A549 (cell line): ENCODE data around the gene TRAM2. TPM values are rescaled to one million over a fixed set of nuclear protein-coding genes. Genes with fewer than 3 reads are reported as not detected.

Experiments used
- ATAC-seq, 2 experiments: fragments of 200-7000 bp in 1 of 2; fragments of >200 bp in 1 of 2; cut with Nextera tagmentation in 1 of 2; cut with Tn5 transposase in 1 of 2; 3 replicates each; pipeline versions ENCODE4 v1.8.0 to v1.9.1; 2018 to 2020; ENCODE audit warnings: mild to moderate bottlenecking in 1 of 2, moderate library complexity in 1 of 2
- CTCF ChIA-PET: fragments of 300-600 bp; sonication (Branson Sonifier 250); formaldehyde crosslinking; extraction: SDS; loops from one replicate; lab custom pipeline; 2021; ENCODE audit warnings: antibody characterized with exemption, inconsistent platforms; lab: Yijun Ruan, JAX
- POLR2A ChIA-PET: fragments of 350-600 bp; formaldehyde crosslinking; extraction: SDS; loops from one replicate; lab custom pipeline; 2021; ENCODE audit warnings: antibody characterized with exemption, inconsistent platforms; lab: Yijun Ruan, JAX
- DNase-seq, 2 experiments: peaks; one replicate each; pipeline versions ENCODE4 v3.0.0 to v3.0.0-alpha.2; 2011 to 2016; ENCODE audit warnings: low read depth in 1 of 2, low spot score in 1 of 2
- FAIRE-seq: peaks from 2 replicates; lab custom pipeline; 2011; peaks lifted over from hg19 to GRCh38; lab: Jason Lieb, UNC
- H3K27ac ChIP-seq, 2 experiments: fragments of >200 bp; sonication (Bioruptor Twin); formaldehyde crosslinking; 3 replicates each; pipeline ENCODE4 v1.5.1; 2016 to 2017
- H3K4me1 ChIP-seq: fragments of >200 bp; sonication (Bioruptor Twin); formaldehyde crosslinking; 3 replicates; pipeline ENCODE4 v1.6.1; 2016
- H3K4me2 ChIP-seq: fragments of >200 bp; sonication (Bioruptor Twin); formaldehyde crosslinking; 3 replicates; pipeline ENCODE4 v1.6.1; 2016
- H3K4me3 ChIP-seq: fragments of >200 bp; sonication (Bioruptor Twin); formaldehyde crosslinking; 3 replicates; pipeline ENCODE4 v1.5.1; 2016
- H3K9me3 ChIP-seq: fragments of >200 bp; sonication (Bioruptor Twin); formaldehyde crosslinking; 3 replicates; pipeline ENCODE4 v1.6.1; 2016
- ATOH8 ChIP-seq: fragments of 250-450 bp; sonication (Bioruptor Pico); IDR thresholded peaks from 2 replicates; pipeline ENCODE4 v1.5.0; 2020; ENCODE audit warnings: low read depth, mild to moderate bottlenecking, moderate library complexity
- BHLHE40 ChIP-seq: IDR thresholded peaks from 2 replicates; pipeline ENCODE4 v1.6.1; 2012; ENCODE audit warnings: low read depth, low read length, inconsistent platforms
- CHD4 ChIP-seq: fragments of 200-600 bp; sonication (generic); IDR thresholded peaks from 2 replicates; pipeline ENCODE4 v1.6.1; 2016; ENCODE audit warnings: antibody characterized with exemption, mild to moderate bottlenecking, borderline replicate concordance
- E2F6 ChIP-seq: IDR thresholded peaks from 2 replicates; pipeline ENCODE4 v1.6.1; 2012; ENCODE audit warnings: low read depth, borderline replicate concordance
- ELK1 ChIP-seq: fragments of 150-350 bp; IDR thresholded peaks from 2 replicates; pipeline ENCODE4 v1.6.1; 2014; ENCODE audit warnings: low read depth, mild to moderate bottlenecking, low read length
- EP300 ChIP-seq, 2 experiments: fragments of >200 bp; sonication (Bioruptor Twin); formaldehyde crosslinking; IDR thresholded peaks; 2 replicates in 1 of 2; 3 replicates in 1 of 2; pipeline ENCODE4 v1.6.1; 2016 to 2017
- ESRRA ChIP-seq: fragments of 150-350 bp; IDR thresholded peaks from 2 replicates; pipeline ENCODE4 v1.6.1; 2014; ENCODE audit warnings: mild to moderate bottlenecking, low read length, borderline replicate concordance
- FOSL2 ChIP-seq, 2 experiments: fragments of 450-650 bp in 1 of 2; fragments of >200 bp in 1 of 2; sonication (Bioruptor Twin) in 1 of 2; formaldehyde crosslinking; IDR thresholded peaks; 2 replicates each; pipeline versions ENCODE4 v1.5.0 to v1.6.1; 2016 to 2020; ENCODE audit warnings: mild to moderate bottlenecking in 1 of 2, moderate library complexity in 1 of 2
- GATA3 ChIP-seq: IDR thresholded peaks from 2 replicates; pipeline ENCODE4 v1.6.1; 2012; ENCODE audit warnings: borderline replicate concordance
- HEYL ChIP-seq: fragments of 250-450 bp; sonication (Bioruptor Pico); IDR thresholded peaks from 2 replicates; pipeline ENCODE4 v1.8.0; 2021; ENCODE audit warnings: mild to moderate bottlenecking, moderate library complexity
- HOXB13 ChIP-seq: fragments of 250-450 bp; sonication (Bioruptor Pico); IDR thresholded peaks from 2 replicates; pipeline ENCODE4 v1.5.0; 2020; ENCODE audit warnings: low read depth, mild to moderate bottlenecking, moderate library complexity
- HOXB5 ChIP-seq: fragments of 250-450 bp; sonication (Bioruptor Pico); IDR thresholded peaks from 2 replicates; pipeline ENCODE4 v1.5.0; 2020; ENCODE audit warnings: mild to moderate bottlenecking, moderate library complexity
- JUN ChIP-seq, 2 experiments: fragments of >200 bp; sonication (Bioruptor Twin); formaldehyde crosslinking; IDR thresholded peaks; 2 replicates in 1 of 2; 3 replicates in 1 of 2; pipeline ENCODE4 v1.6.1; 2016 to 2017
- MAFK ChIP-seq: fragments of 450-650 bp; IDR thresholded peaks from 2 replicates; pipeline ENCODE4 v1.6.1; 2014; ENCODE audit not compliant: partially characterized antibody
- MYC ChIP-seq: IDR thresholded peaks from 2 replicates; pipeline ENCODE4 v1.6.1; 2012; ENCODE audit warnings: mild to moderate bottlenecking, inconsistent platforms, low read length, improper control_type of control experiment, borderline replicate concordance
- NFE2L2 ChIP-seq: fragments of 150-350 bp; conservative IDR thresholded peaks from 2 replicates; pipeline ENCODE4 v1.6.1; 2014; ENCODE audit warnings: low read length
- NPAS2 ChIP-seq: fragments of 250-450 bp; sonication (Bioruptor Pico); IDR thresholded peaks from 2 replicates; pipeline ENCODE4 v1.8.0; 2022; ENCODE audit warnings: mild to moderate bottlenecking, moderate library complexity, borderline replicate concordance
- NR3C1 ChIP-seq: fragments of >200 bp; sonication (Bioruptor Twin); formaldehyde crosslinking; IDR thresholded peaks from 3 replicates; pipeline ENCODE4 v1.6.1; 2017
- PBX3 ChIP-seq: IDR thresholded peaks from 2 replicates; pipeline ENCODE4 v1.6.1; 2012
- RAD21 ChIP-seq, 2 experiments: fragments of >200 bp in 1 of 2; sonication (Bioruptor Twin) in 1 of 2; formaldehyde crosslinking in 1 of 2; IDR thresholded peaks in 1 of 2; conservative IDR thresholded peaks in 1 of 2; 2 replicates in 1 of 2; 3 replicates in 1 of 2; pipeline ENCODE4 v1.6.1; 2012 to 2018; ENCODE audit warnings: inconsistent platforms in 1 of 2
- RARB ChIP-seq: fragments of 250-450 bp; sonication (Bioruptor Pico); IDR thresholded peaks from 2 replicates; pipeline ENCODE4 v1.8.0; 2021; ENCODE audit warnings: mild to moderate bottlenecking, moderate library complexity
- RFX5 ChIP-seq: fragments of 450-650 bp; IDR thresholded peaks from 2 replicates; pipeline ENCODE4 v1.7.1; 2014; ENCODE audit warnings: antibody characterized with exemption, mild to moderate bottlenecking, moderate library complexity
- RNF2 ChIP-seq: fragments of 200-600 bp; sonication (generic); IDR thresholded peaks from 2 replicates; pipeline ENCODE4 v1.6.1; 2016; ENCODE audit warnings: low read depth, mild to moderate bottlenecking, antibody characterized with exemption, moderate library complexity, borderline replicate concordance
- SMC3 ChIP-seq: fragments of >200 bp; sonication (Bioruptor Twin); formaldehyde crosslinking; IDR thresholded peaks from 3 replicates; pipeline ENCODE4 v1.6.1; 2018; ENCODE audit warnings: inconsistent platforms
- SREBF2 ChIP-seq: fragments of 450-650 bp; IDR thresholded peaks from 2 replicates; pipeline ENCODE4 v1.6.1; 2014; ENCODE audit warnings: mild to moderate bottlenecking, moderate library complexity
- TP53 ChIP-seq: fragments of 250-450 bp; sonication (Bioruptor Pico); IDR thresholded peaks from 2 replicates; pipeline ENCODE4 v1.5.0; 2021; ENCODE audit warnings: mild to moderate bottlenecking, moderate library complexity
- USF2 ChIP-seq: fragments of 450-650 bp; IDR thresholded peaks from 2 replicates; pipeline ENCODE4 v1.6.1; 2014; ENCODE audit warnings: antibody characterized with exemption
- ZC3H11A ChIP-seq: fragments of 450-650 bp; IDR thresholded peaks from 2 replicates; pipeline ENCODE4 v1.6.1; 2014; ENCODE audit warnings: antibody characterized with exemption, mild to moderate bottlenecking
- ZSCAN20 ChIP-seq: fragments of 250-450 bp; sonication (Bioruptor Pico); IDR thresholded peaks from 2 replicates; pipeline ENCODE4 v1.8.0; 2022; ENCODE audit warnings: mild to moderate bottlenecking, moderate library complexity
- WGBS: methylation state at CpG from one replicate; pipeline ENCODE4 v1.1.6; 2017; ENCODE audit errors: missing lambda C conversion rate; 5-methylcytosine and 5-hydroxymethylcytosine counted together
- polyA plus RNA-seq, 4 experiments: library from polyadenylated mRNA; depleted of rRNA in 3 of 4; stranded (reverse); fragments of >200 nt; fragmentation: RNase III in 1 of 4; extraction: RNeasy Plus Mini Kit Qiagen cat#74134 plus additional on column Dnase treatment in 1 of 4; gene quantifications; 2 replicates in 3 of 4; 3 replicates in 1 of 4; pipeline ENCODE4 v1.2.3, GENCODE V29; 2011 to 2017

Gene TRAM2
- polyA plus RNA-seq, 2 of the 4 experiments (the other 2 are of a cell fraction), result 16.4 to 25.4 TPM

GRCh38 chr6:52518279-52518945, 58.4 kb downstream of the TRAM2 start:
- H3K4me1 ChIP-seq, result peaks cover 73% of the 10 kb centered on the region
- FAIRE-seq, result no peak
- no peak for ATAC-seq
- WGBS, result 80% methylated on average over 10 of the region's 13 CpGs
- H3K27ac ChIP-seq, result peak overlapping the region; percentile 94 to 96
- peak overlapping the region; percentile 17; the same call in 1 of the 3 replicates for H3K4me3 ChIP-seq
- no peaks in the 10 kb centered on the region for H3K9me3 ChIP-seq
- no peak for TF ChIP-seq NR3C1
- peak; percentile 75 for TF ChIP-seq MAFK
- TF ChIP-seq USF2, result no peak
- TF ChIP-seq BHLHE40, result no peak
- CTCF ChIA-PET, result no interaction called here
- no peak for DNase-seq
- POLR2A ChIA-PET, result interaction anchor here (1.0 to 1.3 kb wide), 2 partner anchors 14 to 58 kb away, joined by 5 to 6 read pairs; partner anchors contain the start of gene TRAM2
- peak overlapping the region; percentile 83 for H3K4me2 ChIP-seq

GRCh38 chr6:52517502-52518278, 59.2 kb downstream of the TRAM2 start:
- CTCF ChIA-PET, result no interaction called here
- peak; percentile 78 to 91 for DNase-seq
- Histone ChIP-seq H3K4me3 (peak overlapping the region; percentile 17; the same call in 1 of the 3 replicates), H3K27ac (peak overlapping the region; percentile 94 to 96), H3K4me2 (peak overlapping the region; percentile 83), H3K4me1 (peaks cover 73% of the 10 kb centered on the region), H3K9me3 (no peaks in the 10 kb centered on the region)
- POLR2A ChIA-PET, result interaction anchor here (0.5 to 1.3 kb wide), 3 partner anchors 14 to 68 kb away, joined by 3 to 6 read pairs (median 5); partner anchors contain the start of gene TRAM2
- no peak for FAIRE-seq
- ATAC-seq, result peak; percentile 95 to 96
- 6% methylated on average over 12 of the region's 14 CpGs for WGBS
- no peak for TF ChIP-seq RARB (CRISPR knock-in tag)
- TF ChIP-seq HOXB5 (CRISPR knock-in tag), result no peak
- no peak for TF ChIP-seq TP53 (CRISPR knock-in tag)
- TF ChIP-seq ESRRA, result no peak
- TF ChIP-seq USF2, result no peak
- no peak for TF ChIP-seq BHLHE40
- no peak for TF ChIP-seq ATOH8
- TF ChIP-seq RNF2, result no peak
- TF ChIP-seq SREBF2, result no peak
- TF ChIP-seq GATA3, result peak; percentile 65; the same call in 1 of the 2 replicates
- no peak for TF ChIP-seq HEYL (CRISPR knock-in tag)
- no peak for TF ChIP-seq RFX5
- TF ChIP-seq PBX3, result peak; percentile 72; the same call in 1 of the 2 replicates
- no peak for TF ChIP-seq ELK1
- TF ChIP-seq NPAS2 (CRISPR knock-in tag), result no peak
- no peak for TF ChIP-seq HOXB13 (CRISPR knock-in tag)
- TF ChIP-seq NFE2L2, result no peak
- TF ChIP-seq EP300 (IDR thresholded peaks at IDR 0.05), result peak in 1 of 2 experiments; percentile 43; a peak in 2 of 5 replicates
- TF ChIP-seq RAD21 (conservative IDR thresholded peaks at IDR 0.05 in 1 of 2, IDR thresholded peaks at IDR 0.05 in 1 of 2), result 0 out of 5 replicates have a peak, but pooled peaks of 1 of the 2 experiments have one; percentile 14
- peak; percentile 92 for TF ChIP-seq FOSL2 (IDR thresholded peaks at IDR 0.05)
- TF ChIP-seq FOSL2 (CRISPR knock-in tag; IDR thresholded peaks at IDR 0.05), result peak; percentile 98
- TF ChIP-seq CHD4, result no peak
- TF ChIP-seq MYC, result no peak
- 0 out of 3 replicates have a peak, but pooled peaks have one; percentile 13 for TF ChIP-seq SMC3
- no peak for TF ChIP-seq E2F6
- TF ChIP-seq ZSCAN20, result no peak
- peak; percentile 33 to 69; a peak in 4 of 5 replicates for TF ChIP-seq JUN (IDR thresholded peaks at IDR 0.05)
- no peak for TF ChIP-seq ZC3H11A
